Activated T-helper 1 cell treated with anti-CD3 and anti-CD28 coated beads, Interleukin-2, amount 50 U/mL, for 16 hours (primary cell): ENCODE results near the gene GH2.

Source experiments
- DNase-seq, 2 donors: peaks; one replicate each; pipeline ENCODE4 v3.0.0-alpha.2; 2020; ENCODE audit warnings: low read depth in 1 of 2, low spot score in 1 of 2

GH2 gene

DNA sequence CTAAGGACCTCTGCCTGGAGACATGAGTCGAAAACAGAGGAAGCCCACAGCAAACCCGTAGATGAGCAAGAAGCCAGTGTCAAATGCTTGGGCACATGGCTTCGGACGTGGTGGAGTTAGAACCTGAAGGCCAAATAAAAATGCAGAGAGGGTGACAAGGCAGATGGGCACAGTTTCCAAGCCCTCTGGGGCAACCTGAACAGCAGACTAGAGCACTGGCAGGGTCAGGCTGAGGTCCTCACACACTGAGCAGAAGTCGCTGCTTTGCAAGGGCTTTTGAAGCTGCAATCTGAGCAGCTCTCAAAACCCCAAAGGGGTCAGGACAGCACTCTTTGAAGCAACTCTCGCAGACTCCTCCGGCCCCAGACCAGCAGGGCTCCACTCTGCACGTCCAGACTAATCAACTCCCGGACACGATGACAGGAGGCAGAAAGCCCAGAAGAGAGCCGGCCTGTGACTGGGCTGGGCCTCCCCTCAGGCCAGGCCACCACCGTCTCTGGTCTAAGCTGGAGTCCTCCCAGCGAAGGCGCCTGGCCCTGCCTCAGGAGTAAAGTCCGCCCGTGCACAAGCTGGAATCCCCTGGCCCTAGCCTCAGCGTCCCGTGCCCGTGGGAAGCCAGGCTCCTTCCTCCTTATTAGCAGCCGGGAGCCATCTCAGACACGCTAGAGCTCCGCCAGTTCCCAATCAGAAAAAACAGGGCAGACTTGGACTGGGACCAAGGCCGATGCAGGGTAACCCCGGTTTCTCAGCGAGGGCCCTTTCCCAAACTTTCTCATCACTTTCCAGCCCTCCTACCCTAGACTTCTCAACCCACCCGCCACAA lies 40.2 kb downstream of the GH2 start:
- DNase-seq = no peak

DNA sequence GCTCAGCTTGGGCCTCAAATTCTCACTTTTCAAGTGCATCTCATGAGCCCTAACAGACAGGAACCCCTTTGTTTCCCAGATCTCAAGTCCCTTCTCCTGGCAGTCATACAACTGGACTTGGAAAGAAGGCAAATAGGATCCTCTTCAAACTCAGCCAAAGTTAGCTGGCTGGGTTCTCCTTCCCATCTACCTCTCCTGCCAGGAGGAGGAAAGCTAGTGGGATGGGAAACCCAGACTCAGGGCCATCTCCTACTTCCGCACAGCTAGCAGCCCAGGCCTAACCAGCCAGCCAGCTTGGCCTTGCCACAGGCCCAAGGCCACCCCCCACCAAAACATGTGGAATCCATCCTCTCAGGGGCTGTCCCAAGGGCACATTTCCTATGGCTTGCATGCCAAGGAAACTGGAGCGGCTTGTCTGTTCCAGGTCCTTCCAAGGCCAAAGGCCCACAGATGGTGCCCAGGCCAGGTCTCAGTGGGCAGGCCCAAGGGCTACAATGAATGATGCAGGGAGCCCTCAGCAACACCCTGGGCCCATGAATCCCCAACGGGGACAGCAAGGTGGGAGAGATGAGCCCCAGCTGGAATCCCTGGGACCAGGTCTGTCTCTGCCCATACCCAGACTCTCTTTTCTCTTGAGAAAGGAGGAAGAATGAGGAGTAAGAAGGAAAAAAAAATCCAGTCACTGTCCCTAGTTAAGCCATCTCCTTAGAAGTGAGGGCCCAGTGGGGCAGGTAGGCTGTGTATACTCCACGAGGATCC lies 41.0 kb downstream of the GH2 start:
- DNase-seq = no peak

DNA sequence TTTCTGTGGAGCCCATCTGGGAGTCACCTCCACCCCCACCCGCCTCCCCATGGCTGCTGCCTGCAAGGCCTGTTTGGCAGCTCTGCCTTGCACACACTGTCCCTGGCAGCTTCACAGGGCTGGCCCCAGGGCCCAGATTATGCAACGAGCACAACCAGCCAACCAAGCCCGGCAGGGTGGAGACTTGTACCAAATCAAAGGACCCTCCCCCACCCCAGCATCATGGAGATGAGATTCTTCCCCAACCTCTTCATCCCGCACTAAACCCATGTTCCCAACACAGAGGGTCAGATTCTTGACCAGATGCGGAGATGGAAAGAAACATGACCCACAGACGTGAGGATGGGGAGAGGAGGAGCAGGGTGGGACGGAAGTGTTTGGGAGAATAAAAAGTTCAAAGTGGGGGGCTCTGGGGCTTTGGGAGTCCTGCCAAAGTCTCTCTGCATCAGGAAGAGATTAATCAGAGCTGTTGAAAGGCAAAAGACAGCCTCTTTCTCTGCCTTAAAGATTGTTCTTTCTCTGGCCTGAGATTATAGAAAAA lies 43.0 kb downstream of the GH2 start:
- DNase-seq = no peak

DNA sequence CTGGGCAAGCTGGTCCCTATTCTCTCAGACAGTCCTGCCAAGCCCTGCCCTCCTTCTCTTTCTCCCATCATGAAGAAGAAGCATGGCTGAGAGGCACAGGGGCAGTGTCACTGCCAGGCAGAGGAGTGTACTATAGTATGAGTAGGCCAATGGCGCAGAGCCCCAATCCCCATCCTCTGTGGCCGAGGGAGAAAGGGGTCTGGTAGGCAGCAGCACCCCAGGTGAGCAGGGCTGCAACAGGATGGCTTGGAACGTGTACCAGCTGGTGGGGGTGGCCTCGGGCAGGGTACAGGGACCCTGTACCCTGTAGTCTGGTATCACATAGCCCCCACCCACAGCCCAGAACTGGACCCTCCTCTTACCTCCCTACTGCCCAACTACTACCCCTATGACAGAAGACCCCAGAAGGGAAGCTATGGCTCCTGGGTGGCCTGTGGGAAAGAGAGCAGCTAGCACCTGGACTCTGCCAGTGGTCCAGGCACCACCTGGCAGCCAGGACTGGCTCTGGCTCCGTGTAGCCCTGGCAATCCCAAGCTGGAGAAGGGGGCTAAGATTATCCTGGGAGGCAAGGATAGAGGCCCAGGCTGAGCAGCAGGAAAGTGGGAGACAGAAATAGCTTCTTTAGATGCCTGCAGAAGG lies 43.7 kb downstream of the GH2 start:
- no peak for DNase-seq

DNA sequence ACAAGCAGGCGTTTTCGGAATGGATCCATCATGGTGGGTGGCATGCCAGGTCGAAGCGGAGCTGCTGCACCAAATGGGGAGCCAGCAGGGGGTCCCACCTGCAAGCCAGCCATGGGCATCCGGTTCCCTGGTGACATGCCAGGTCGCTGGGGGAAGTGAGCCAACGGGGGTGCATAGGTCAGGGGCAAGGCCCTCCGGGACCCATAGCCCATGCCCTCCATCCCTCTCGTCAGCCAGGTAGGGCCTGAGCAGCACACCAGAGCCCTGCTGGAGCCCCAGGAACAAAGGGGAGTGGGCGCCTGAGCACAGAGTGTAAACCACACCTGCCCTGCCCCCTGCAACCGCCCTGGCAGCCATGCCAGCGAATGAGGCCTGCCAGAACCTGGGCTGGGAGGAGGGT lies 44.3 kb downstream of the GH2 start:
- DNase-seq = no peak

DNA sequence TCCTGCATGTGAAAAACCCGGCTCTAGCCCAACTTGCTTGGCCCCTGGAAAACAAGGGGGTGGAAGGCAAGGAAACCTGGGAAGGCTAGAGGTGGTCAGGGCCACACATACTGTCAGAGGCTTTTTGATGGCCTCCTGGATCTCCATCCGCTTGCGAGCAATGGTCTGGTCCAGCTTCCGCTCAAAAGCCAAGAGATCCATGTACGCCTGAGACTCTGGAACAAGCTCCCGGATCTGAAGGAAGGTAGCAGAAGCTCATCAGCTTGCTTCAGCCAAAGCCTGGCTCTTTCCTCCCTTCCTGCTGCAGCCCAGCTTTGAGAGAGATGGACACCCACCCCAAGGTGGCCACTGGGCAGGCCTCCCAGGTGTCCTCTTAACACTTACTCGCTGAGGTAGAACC lies 44.9 kb downstream of the GH2 start:
- no peak for DNase-seq

DNA sequence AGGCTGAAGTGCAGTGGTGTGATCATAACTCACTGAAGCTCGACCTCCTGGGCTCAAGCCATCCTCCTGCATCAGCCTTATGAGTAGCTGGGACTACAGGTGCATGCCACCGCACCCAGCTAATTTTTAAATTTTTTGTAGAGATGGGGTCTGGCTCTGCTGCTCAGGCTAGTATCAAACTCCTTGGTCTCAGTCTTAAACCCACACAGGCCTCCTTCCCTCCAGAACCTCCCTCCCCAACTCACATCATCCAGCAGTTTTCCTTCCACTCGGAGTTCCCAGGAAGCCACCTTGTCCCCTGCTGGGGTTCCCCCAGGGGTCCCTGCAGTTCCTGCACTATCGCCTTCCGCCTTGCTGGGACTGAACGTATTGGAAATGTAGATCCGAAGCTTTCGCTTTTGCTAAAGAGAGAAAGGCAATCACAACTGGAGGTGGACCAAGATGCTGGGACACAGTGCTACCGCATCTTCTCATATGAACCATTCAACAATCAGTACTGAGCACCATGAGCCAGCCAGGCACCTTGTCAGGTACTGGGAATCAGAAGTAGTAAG lies 46.5 kb downstream of the GH2 start:
- DNase-seq = no peak

DNA sequence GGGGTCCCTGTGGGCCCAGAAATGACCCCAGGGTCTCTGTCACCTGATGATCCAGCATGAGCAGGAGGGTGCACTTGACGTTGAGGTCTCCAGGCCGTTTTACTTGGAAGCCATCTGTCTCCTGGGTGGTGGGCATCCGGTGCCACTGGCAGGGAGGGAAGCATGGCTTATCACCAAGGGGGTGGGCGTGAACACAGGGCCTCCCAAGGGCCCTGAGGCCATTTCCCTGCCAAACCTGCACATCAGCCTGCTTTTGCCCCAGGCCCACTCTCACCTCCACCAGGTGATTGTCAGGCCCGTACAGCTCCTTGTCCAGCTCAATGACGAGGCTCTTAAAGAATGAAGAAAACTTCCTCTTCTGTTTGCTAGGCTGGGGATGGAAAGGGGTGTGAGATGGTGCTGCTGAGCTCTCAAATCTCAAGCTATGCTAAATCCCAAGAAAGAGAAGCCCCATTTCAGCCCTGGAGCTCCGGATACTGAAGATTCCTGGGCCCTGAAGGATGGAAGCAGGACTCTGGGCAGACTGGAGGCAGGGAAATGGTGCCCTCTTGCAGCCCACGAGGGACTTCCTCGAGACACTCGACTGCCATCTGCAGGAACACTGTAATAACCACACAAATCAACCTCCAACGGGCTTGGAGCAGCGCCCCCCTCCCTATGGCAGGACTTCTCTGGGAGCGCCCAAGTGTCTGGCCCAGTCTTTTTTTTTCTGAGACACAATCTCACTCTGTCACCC lies 47.1 kb downstream of the GH2 start:
- DNase-seq = peak in 1 of 2 donors; percentile 56

DNA sequence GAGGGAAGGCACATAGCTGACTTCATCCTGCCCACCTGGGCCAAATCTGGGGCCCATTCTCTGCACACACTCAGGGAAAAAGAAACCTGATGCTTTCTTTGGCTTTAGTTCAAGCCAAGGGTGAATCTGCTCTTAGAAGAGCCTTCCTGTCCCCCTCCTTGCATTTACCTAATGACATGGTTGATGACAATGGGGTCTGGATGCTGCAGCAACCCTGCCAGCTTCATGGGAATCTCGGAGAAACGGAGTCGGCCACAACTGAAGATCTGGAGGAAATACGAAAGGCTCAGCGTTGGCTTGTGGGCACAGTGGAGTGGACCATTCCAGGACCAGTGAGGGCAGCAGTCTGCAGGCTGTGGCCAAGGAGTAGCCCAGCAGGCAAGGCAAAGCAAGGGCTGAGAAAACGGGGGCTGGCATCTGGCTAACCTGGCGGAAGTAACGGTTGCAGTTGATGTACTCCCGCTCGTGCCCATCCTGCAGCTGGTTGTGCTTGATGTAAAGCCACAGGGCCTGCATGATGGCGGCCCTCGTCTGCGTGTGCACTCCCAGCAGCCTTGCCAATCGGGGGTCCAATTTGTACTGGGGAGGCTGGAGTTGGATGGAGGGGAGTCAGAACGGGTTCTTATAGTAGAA lies 47.9 kb downstream of the GH2 start:
- DNase-seq = no peak

DNA sequence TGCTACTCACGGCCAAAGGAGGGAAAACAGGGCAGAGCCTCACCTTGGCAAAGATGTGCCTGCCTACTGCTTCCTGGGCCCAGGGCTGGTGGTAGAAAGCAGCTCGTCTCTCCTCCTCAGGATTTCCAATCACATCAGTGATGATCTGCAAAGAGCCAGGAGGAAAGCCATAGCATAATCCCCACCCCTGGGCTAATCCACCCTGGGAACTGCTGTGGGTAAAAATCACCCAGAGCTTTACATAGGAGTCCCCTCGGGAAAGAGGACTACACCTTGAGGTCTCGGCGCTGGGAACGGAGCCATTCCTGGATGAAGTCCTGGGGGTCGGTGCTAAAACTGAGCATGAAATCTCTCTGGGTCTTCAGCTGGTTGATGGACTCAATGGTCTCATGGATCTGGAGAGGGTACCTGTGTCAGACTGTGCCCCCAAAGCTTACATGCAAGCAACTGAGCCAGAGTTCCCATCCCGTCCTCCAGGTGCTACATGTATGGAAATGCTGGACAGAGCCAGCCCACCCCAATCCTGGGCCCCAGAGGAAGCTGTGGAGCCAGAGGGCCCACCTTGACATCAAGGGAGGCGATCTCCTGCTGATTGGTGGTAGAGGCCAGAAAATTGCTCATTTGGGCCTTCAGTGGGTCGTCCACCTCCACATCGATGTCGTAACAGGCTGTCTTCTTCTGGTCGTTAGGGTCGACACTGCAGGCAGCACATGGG lies 48.6 kb downstream of the GH2 start:
- no peak for DNase-seq

DNA sequence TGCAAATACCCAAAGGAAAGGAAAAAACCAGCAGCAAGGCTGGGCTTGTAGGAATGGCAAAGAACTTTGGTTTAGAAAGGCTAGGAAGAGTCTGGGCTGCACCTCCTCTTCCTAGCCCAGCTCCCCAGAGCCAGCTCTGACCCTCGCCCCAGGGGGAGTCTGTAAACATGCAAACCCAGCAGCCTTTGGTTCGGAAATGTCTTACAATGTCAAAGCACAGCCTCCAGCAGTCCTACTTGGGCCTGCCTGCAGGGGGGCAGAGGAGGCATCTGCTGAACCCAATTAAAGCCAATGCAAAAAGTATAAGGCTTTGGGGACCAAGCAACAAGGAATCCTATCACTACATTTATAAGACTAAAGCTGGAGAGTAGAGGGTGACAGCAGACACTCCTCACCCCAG lies 49.3 kb downstream of the GH2 start:
- DNase-seq = no peak

DNA sequence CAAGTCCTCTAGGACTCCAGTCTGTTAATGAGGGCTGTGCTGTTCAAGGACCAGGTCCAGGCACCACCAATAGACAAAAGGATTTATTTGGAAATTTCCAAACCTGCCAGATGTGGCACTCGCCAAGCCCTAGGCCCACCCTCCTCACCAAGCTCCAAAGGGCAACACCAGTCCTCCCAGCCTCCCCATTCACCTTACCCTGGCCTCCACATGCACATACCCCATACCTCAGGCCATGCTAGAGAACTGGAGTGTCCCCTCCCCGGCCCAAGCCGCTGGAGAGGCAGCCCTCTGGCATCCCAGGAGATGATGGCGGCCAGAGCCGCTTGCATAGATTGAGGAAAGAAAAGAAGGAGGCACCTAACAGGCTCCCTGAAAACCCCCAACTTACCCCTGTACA lies 49.7 kb downstream of the GH2 start:
- no peak for DNase-seq

DNA sequence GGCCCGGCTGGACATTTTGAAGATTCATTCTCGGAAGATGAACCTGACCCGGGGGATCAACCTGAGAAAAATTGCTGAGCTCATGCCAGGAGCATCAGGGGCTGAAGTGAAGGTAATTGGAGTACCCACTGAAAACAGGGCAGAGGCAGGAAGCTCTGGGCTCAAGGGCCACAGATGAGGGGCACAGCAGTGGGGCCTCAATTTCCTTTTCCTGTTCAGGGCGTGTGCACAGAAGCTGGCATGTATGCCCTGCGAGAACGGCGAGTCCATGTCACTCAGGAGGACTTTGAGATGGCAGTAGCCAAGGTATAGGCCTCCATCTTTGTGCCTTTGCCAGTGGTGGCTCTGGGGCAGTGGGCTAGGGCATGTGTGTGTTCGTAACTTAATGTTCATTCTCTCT lies 50.2 kb downstream of the GH2 start:
- DNase-seq = no peak

DNA sequence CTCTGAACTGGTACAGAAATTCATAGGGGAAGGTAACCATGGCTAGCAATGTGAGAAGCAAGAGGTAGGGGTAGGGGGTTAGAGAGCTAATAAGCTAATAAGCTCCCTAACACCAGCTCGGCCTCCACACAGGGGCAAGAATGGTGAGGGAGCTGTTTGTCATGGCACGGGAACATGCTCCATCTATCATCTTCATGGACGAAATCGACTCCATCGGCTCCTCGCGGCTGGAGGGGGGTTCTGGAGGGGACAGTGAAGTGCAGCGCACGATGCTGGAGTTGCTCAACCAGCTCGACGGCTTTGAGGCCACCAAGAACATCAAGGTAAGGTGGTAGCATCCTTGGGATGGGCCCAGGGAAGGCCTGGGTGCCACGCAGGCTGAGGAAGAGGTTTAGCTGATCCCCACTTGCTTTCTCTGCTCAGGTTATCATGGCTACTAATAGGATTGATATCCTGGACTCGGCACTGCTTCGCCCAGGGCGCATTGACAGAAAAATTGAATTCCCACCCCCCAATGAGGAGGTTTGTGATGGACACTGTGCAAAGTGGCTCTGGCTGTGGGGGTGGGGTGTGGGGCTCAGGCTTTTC lies 50.7 kb downstream of the GH2 start:
- DNase-seq = no peak

DNA sequence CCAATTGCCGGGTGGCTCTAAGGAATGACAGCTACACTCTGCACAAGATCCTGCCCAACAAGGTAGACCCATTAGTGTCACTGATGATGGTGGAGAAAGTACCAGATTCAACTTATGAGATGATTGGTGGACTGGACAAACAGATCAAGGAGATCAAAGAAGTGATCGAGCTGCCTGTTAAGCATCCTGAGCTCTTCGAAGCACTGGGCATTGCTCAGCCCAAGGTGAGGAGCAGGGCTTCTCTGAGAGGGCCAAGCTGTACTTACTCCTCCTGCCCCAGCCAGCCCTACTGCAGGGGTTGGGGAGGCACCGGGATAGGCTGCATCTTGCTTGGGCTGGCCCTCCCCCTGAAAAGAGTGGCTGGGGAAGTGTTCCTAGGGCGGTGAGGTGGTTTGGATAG lies 51.5 kb downstream of the GH2 start:
- DNase-seq = no peak
